HG03457 (cell line): ENCODE measurements around the gene KLHL17.

Source experiments
- ATAC-seq: cut with Tn5 transposase; IDR thresholded peaks from one replicate; pipeline ENCODE4 v1.9.1; 2021; ENCODE audit warnings: moderate number of reproducible peaks; ENCODE audit not compliant: unreplicated experiment

The KLHL17 gene

DNA sequence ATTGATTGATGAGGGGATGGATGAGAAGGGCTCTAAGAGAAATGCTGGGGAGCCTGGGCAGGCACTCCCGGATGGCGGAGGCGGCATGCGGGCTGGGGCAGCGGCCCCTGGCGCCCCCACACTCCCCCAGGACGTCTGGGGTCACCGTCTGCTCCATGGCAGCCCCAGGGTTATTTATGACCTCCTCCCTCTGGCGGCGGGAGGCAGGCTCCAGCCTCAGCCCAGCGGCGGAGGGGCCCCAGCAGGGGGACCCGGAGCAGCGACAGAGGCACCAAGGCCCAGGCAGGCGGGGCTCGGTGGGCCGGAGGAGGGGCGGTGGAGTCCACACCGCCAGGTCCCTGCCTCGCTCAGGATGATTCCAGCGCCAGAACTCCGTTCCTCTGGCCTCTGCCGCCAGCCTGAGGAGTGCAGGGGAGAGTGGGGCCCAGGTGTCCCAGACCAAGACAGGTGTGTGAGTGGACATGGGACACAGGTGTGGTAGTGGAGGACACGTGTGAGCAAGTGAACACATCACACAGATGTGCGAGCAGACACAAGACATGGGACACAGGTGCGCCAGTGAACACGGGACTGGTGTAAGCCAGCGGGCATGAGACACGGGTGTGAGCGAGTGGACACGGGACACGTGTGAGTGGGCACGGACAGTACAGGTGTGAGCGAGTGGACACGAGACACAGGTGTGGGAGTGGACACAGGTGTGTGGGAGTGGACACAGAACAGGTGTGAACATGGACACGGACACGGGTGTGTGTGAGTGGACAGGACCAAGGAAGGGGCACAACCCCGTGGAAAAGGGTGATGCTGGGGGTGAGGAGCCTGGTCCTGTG, 39.2 kb upstream of the KLHL17 start:
- no peak for ATAC-seq

DNA sequence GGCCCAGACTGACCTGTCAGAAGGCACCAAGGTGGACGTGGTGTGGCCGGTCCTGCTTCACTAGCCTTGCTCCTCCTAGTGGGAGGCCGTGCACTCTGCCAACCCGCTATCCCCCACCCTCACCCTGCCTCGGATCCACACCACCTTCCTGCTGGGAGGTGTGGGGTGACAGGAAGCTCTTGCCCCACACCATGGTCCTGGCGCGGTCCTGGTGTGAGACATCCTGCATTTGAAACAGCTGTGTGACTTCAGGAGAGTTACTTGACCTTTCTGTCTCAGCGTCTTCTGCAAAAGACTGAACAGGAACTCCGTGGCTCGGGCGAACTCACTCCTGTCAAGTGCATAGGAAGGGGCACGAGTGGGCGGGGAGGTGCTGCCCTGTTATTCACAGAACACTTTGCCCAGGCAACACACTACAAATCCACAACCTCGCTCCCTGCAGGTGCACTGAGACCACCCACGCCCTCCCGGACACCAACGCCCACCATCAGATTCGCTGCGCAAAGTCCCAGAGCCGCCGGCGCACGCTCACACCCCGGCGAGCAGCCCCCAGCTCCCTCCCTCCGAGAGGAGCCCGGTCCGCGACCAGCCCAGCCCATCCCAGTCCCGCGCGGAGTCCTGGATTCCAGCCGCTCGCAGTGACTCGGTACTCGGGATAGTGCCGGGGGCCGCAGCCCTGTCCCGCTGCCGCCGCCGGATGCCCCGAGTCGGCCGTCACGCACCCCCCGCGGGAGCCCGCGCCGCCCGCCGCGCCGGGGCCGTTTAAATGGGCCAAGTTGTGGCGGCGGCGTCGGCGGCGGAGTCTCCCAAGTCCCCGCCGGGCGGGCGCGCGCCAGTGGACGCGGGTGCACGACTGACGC, 37.0 kb upstream of the KLHL17 start, which contains the start of gene SAMD11:
SAMD11 (plus strand) TSS at position 793 of the 860 bp plus-strand sequence. CDS start 509 bp downstream, outside the sequence.
- no peak for ATAC-seq

DNA sequence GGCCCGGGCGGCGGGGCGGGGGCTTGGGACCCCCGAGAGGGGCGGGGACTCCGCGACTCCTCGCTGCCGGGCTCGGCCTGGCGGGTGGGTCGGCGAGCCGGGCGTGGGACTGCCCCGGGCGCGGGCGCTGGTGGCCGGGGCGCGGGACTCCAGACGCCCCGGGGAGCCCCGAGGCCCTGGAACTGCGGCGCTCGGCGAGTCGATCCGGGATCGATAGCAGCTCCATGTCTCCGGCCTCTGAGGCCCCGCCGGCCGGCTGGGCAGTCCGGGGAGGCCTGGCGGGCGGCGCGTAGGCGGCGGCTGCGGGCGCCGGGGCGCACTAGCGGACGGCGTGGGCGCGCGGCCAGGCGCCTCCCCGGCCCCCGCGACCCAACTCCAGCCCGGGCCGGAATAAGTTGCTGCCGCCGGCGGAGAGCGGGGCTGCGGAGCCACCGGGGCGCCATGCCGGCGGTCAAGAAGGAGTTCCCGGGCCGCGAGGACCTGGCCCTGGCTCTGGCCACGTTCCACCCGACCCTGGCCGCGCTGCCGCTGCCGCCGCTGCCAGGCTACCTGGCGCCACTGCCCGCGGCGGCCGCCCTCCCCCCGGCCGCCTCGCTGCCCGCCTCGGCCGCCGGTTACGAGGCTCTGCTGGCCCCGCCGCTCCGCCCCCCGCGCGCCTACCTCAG, 36.3 kb upstream of the KLHL17 start:
- ATAC-seq = no peak

DNA sequence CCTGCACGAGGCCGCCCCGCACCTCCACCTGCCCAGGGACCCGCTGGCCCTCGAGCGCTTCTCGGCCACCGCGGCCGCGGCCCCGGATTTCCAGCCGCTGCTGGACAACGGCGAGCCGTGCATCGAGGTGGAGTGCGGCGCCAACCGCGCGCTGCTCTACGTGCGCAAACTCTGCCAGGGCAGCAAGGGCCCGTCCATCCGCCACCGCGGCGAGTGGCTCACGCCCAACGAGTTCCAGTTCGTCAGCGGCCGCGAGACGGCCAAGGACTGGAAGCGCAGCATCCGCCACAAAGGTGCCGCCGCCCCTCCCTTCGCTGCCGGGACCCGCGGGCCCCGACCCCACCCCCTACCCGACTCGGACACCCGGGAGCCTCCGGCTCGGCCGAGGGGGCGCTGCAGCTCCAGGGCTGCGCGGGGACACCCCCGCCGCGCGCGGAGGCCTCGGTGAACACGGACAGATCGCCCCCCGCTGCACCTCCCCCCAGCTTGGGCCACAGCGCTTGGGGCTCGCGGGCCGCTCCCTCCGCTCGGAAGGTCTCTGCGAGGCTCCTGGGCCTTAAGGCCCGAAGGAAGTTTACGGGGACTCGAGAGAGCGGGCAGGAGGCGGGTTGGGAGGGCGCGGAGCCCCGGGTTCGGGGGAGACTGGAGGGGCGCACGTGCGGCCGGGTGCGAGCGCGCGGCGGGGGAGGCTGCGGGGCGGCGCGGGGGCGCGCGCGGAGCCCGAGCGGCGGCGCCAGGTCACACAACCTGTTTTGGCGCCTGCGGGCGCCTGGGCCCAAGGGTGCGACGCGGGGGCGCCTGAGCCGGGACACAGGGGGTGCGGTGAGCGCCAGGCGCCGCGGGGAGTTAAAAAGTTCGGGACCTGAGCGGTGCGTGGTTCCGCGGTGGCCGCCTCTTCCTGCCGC, 35.5 kb upstream of the KLHL17 start:
- no peak for ATAC-seq

DNA sequence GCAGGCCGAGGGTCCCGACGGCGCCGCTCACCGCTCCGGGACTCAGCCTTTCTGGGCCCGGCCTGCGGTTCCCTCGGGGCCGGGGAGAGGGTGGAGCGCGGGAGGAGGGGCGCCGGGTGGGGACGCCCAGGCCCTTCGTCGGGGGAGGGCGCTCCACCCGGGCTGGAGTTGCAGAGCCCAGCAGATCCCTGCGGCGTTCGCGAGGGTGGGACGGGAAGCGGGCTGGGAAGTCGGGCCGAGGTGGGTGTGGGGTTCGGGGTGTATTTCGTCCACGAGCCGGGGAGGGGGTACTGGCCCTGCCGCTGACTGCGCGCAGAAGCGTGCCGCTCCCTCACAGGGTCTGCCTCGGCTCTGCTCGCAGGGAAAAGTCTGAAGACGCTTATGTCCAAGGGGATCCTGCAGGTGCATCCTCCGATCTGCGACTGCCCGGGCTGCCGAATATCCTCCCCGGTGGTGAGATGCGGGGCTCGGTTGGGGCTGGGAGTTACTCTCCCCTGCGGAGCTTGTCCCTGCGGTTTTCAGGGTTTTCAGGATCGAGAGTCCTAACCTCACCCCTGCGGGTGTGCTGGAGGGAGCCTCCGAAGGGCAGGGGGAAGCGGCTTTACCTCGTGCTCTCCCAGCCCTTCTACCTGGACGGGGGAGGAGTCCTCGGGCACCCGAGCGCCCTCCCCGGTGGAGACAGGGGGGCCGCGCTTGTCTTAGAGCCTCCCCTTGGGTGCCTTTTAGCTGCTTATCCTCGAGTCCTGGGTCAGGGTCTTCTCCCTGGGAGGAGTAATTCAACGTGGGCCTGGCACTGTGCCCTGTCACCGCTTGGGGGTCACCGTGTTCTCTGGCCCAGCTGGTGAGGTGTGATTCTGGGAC, 34.6 kb upstream of the KLHL17 start:
- no peak for ATAC-seq

DNA sequence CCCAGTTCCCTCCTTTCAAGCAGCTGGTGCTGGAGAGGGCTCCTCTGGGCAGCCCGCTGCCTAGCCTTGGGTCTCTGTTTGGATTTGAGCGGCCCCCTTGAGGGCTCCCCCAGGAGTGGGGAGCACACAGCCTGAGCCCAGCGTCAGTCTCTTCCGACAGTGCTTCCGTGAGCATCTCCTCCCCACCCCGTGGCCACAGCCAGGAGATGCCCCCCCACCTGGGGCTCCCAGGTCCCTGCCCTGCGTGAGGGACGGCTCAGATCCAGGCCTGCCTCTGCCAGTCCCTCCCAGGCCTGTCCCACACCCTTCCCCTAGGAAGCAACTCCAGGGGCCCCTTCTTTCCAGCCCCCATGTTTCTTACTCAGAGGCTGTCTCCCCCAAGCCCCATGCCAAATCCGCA, 33.1 kb upstream of the KLHL17 start:
- no peak for ATAC-seq

DNA sequence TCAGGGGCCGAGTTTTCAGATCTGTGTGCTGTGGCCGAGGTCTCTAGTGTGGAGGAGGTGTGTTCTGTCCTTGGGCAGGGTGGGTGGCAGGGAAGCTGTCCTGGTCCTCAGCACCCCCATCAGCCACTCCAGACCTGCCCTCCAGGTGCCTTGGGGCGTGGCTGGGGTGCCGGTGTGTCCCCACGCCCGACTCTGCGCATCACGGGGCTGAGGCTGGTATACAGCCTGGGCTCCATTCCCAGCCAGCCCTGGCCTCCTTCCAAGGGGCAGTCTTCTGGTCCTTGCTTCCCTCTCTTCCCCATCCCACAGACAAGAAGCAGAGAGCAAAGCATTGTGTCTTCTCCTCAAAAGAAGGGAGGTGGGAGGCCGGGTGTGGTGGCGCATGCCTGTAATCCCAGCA, 32.6 kb upstream of the KLHL17 start:
- no peak for ATAC-seq

DNA sequence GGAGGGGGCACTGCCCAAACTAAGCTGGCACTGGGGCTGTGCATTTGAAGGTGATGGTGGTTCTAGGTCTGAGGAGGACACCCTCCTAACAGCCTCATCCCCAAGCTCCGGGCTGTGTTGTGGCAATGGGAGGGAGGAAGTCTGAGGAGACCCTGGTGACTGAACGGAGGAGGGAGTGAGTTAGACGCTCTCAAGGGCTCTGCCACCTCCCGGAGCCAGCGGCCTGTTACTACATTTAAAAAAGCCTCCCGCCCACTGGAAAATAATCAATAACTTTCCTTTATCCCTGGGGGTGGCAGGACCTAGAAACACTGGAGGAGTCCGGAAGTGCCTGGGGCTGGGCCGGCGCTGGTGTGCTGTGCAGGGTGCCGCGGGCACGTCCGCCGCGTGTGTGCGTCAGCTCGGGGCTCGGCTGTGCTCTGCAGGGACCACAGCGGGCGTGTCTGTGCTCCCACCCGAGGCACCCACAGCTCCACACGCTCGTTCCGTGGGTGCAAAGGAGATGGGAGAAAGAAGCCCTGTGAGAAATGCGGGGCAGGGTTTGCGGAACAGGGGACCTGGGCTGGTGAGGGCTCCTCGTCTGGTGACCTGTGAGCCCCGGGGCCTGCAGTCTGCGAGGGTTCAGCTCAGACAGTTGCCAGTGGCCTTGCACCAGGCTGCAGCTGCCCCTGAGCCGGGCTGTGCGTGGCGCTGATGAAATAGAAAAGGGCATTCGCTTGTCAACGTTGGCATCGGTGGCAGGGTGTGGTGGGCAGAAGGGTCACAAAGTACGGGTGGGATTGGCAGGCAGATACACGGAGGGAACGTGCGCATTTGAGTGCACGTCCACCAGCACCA, 31.3 kb upstream of the KLHL17 start:
- no peak for ATAC-seq

DNA sequence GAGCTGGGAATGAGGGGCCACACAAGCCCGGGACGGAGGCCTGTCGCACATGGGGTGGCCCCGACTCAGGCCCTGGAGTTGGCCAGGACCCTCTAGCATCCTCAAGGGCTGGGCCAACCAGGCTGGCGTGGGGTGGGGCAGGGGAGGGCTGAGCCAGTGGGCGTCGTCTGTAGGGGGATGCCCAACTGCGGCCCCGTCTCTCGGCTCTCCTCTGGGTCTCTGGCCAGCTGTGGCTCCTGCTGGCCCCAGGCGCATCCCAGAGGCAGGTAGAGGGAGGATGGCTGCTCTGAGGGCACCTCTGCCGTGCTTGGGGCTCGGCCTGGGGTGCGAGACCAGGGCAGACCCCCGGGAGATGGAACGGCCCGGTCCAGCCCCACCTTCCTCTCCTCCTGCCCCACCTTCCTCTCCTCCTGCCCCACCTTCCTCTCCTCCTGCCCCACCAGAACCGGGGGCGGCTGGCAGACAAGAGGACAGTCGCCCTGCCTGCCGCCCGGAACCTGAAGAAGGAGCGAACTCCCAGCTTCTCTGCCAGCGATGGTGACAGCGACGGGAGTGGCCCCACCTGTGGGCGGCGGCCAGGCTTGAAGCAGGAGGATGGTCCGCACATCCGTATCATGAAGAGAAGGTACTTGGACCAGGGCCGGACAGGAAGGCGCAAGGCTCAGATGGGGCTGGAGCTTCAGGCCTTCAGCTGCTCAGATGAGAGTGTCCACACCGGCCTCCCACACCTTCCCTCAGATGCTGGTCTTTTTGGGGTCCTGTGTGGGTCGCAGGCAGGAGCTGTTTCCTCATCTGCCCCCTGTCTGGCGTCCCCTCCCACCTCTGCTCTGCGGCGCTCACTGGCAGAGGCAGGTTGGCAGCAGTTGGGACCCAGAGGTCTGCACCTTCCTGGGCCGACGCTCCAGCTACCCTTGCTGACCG, 30.4 kb upstream of the KLHL17 start:
- no peak for ATAC-seq

DNA sequence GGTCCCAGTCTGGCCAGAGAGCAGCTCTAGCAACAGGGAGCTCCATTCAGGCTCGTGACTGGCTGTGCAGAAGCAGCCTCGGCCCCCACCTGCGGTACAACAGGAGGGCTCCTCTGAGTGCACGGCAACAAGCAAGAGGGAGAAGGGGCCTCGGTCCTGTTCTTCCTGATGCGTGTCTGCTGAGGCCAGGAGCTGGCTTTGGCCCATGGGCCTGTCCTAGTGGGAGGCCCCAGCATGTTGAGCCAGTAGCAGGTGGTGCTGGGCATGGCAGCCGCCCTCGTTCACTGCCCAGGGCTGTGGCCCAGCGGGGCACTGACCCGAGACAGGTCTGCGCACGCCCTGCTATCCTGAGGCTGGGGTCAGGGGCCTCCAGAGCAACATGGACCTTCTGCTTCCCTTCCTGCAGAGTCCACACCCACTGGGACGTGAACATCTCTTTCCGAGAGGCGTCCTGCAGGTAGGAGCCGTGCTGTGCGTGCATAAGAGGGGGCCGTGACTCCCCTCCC, 29.7 kb upstream of the KLHL17 start:
- no peak for ATAC-seq

DNA sequence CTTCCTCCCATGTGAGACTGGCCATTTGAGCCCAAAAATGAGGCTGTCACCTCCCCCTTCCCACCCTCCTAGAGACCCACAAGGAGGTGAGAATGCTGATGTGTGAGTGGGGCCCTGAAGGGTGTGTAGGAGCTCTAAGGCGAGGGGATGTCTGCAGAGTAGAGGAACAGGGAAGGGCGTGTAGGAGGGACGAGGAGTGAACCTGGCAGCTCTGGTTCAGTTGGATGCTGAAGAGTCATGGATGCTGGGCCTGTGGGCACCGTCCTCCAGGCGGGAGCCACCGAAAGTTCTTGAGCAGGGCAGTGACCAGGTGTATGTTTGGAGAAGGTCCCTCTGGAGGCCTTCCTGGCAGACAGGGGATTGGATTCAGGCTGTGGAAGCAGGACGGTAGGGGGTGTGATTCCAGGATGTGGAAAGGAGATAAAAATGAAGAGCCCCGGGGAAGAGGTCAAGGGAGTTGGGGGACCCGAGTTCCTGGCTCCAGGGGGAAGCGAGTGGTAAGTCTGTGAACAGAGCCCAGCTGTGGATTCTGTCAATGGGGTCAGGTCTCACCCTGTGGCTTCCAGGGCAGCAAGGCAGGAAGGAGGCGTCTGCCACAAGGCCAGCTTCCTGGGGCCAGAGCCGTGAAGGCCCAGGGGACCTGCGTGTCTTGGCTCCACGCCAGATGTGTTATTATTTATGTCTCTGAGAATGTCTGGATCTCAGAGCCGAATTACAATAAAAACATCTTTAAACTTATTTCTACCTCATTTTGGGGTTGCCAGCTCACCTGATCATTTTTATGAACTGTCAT, 28.8 kb upstream of the KLHL17 start:
- ATAC-seq = no peak

DNA sequence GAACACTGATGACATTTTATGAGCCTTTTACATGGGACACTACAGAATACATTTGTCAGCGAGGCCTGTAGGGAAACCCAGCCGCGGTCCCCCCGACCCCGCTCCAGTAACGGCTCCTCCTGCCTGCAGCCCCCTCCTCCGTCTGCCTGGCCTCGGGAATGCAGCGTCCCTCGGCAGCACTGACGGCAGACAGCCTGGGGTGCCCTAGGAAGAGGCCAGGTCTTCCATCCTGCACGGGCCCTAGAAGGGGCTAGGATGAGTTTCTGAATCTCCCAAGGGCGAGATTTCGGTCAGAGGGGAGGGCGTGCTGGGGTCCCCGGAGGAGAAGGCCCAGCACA, 28.2 kb upstream of the KLHL17 start:
- no peak for ATAC-seq

DNA sequence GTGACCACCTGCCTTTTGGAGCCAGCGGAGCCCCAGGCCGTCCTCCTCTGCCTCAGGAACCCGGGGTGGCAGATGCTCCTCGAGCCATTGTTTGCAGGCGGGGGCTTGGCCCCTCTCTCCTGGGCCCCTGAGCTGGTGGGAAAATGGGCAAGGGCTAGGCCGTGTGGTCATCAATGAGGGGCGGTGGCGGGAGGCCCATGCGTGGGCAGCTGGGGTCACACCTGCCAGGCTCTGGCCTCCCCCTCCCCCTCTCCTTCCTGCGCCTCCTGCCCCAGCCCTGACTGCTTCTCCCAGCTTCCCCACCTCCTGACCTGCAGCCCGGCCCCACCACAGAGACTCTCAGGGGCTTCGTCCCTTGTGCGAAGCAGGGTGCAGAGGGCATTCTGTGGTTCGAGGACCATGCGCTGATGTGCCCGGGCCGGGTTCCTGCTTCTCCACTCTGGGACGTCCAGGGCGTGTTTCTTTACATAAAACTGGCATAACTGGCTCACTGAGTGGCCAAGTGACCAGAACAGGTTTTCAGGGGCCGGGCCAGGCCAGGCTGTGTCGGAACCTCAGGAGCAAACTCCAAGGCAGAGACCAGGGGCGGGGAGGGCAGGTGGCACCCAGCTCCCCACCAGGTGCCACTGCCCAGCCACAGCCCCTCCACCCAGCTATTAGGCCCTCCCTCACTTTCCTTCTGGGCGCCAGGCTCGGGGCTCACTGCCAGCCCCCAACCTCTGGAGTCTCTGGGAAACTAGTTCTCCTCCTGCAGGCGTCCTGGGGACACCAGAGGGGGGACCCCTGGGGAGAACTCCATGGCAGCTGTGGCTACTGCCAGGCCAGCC, 27.4 kb upstream of the KLHL17 start:
- no peak for ATAC-seq

DNA sequence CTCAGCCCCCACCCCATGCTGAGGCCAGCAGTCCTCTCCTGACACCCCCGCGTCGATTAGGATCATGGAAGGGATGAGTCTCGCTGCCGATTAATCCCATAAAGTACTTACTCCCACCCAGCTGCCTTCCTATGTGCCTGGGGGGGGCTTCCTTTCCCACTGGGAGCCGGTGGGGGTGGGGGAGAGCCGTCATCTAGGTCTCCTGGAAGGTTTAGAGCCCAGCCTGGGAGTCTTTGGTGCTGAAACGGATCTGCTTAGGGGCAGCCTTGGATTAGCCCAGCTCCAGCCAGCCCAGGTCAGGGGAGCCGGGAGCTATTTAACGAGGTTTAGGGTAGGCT, 26.8 kb upstream of the KLHL17 start:
- no peak for ATAC-seq

DNA sequence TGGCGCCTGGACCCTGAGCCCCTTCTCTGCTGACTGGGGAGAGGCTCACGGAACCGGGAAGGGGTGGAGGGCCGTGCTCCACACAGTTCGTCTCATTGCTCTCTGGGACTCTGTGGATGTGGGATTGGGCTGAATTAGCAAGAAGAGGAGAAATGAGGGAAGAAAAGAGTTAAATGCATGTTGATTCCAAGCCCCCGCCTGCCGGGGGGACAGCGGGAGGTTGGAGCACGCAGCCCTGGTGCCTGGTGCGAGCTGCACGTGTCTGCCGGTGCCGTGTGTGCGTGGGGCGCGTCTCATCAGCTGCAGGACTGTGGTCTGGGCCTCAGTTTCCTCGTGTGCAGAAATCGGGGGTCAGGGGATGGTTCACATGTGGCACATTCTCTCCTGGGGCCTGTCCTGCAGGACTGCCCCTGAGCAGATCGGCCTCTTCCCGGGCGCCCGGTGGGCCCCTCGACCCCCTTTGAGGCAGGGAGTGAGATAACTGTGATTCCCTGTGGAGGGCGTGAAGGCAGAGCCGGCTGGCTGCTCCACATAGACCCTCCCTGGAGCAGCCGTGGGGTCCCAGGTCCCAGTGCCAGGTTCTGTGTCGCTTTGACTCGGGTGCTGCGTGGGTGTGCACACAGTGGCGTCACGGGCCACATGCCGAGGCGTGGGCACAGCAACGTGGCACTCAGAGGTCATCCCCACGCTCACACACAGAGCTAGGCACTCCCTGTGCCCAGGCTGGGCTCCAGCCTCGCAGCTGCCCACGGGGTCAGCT, 25.2 kb upstream of the KLHL17 start:
- ATAC-seq = no peak
